ENCODE measurements around the gene SLC6A17.

The SLC6A17 gene

GRCh38 chr1:110188035-110188618 lies 37.8 kb downstream of the SLC6A17 start:
- Histone ChIP-seq H3K9me3 (ENCODE audit: insufficient read depth, low read length) (no peaks in the 10 kb centered on the region), H3K4me3 (ENCODE audit: low read length) (no peak overlapping the region), H2AFZ (ENCODE audit: low read depth, low read length) (no peak overlapping the region), H3K9ac (ENCODE audit: low read length) (no peak overlapping the region), H3K27ac (ENCODE audit: low read length) (no peak overlapping the region), H4K20me1 (ENCODE audit: insufficient read depth, low read length) (no peaks in the 10 kb centered on the region), H3K27me3 (ENCODE audit: low read depth, low read length) (no peaks in the 10 kb centered on the region), H3K36me3 (replicated peaks; ENCODE audit: low read depth, low read length) (no peaks in the 10 kb centered on the region), H3K79me2 (ENCODE audit: low read length) (no peaks in the 10 kb centered on the region), H3K4me1 (ENCODE audit: low read length) (no peaks in the 10 kb centered on the region), H3K4me2 (ENCODE audit: low read length) (no peak overlapping the region)
- TF ChIP-seq EZH2phosphoT487 (IDR thresholded peaks at IDR 0.05; ENCODE audit: low read depth), result no peak
- TF ChIP-seq CTCF (IDR thresholded peaks at IDR 0.05; ENCODE audit: low read depth, low read length), result no peak

DNA sequence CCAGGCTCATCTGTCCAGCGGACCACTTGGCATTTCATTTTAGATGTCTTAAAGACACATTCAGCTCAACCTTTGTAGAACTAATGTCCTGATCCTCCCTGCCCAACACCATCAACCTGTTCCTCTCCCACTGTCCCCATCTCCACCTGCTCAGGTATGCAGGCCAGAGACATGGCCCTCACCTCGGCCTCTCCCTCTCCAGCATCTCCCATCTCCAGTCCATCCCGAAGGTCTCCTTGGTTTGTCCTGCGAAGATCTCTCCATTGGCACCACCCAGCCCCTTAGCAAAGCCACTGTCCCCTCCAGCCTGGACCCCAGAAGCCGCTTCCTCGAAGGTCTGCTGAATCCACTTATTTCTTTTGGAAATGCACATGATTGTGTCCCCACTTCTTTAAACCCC lies 38.9 kb downstream of the SLC6A17 start:
- Histone ChIP-seq H2AFZ (ENCODE audit: low read depth, low read length) (no peak overlapping the region), H3K27me3 (ENCODE audit: low read depth, low read length) (no peaks in the 10 kb centered on the region), H3K9me3 (ENCODE audit: insufficient read depth, low read length) (no peaks in the 10 kb centered on the region), H3K4me1 (ENCODE audit: low read length) (no peaks in the 10 kb centered on the region), H3K4me2 (ENCODE audit: low read length) (no peak overlapping the region), H3K79me2 (ENCODE audit: low read length) (no peaks in the 10 kb centered on the region), H3K9ac (ENCODE audit: low read length) (no peak overlapping the region), H3K27ac (ENCODE audit: low read length) (no peak overlapping the region), H3K36me3 (replicated peaks; ENCODE audit: low read depth, low read length) (no peaks in the 10 kb centered on the region), H3K4me3 (ENCODE audit: low read length) (no peak overlapping the region), H4K20me1 (ENCODE audit: insufficient read depth, low read length) (no peaks in the 10 kb centered on the region)
- no peak for TF ChIP-seq CTCF (IDR thresholded peaks at IDR 0.05; ENCODE audit: low read depth, low read length)
- TF ChIP-seq EZH2phosphoT487 (IDR thresholded peaks at IDR 0.05; ENCODE audit: low read depth), result no peak

DNA sequence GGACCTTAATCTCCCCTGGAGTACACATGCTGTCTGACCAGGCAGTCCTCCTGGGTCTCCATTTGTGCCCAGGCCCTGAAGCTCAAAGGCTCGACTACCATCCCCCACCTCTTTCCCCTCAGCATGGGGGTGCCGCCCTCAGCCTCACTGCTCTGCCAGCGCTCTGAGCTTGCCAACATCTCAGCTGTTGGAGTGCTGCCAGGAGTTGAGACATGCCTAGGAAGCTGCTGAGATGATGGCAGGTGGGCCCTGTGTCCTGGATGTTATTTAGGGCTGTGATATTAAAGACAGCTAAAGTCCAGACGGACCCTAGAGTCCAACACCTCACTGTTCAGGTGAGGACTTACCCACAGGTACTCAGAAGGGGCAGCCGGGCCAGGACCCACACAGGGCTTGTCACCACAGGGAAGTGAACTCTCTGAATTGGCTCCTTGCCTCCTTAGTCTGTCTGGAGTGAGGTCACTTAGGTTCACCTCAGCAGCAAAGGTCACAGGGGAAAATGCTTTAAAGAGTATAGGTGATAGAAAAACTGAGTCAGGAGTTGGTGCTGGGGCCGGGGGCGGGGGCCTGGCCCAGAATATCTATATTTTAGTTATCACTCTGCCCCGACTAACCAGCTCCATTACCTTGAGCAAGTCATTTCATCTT lies 40.1 kb downstream of the SLC6A17 start:
- Histone ChIP-seq H3K27me3 (ENCODE audit: low read depth, low read length) (no peaks in the 10 kb centered on the region), H3K4me2 (ENCODE audit: low read length) (no peak overlapping the region)

GRCh38 chr1:110192541-110192940 lies 42.2 kb downstream of the SLC6A17 start:
- H3K9ac ChIP-seq (ENCODE audit: low read length), result no peak overlapping the region
- H3K79me2 ChIP-seq (ENCODE audit: low read length), result no peaks in the 10 kb centered on the region
- H3K9me3 ChIP-seq (ENCODE audit: insufficient read depth, low read length), result no peaks in the 10 kb centered on the region
- H3K27me3 ChIP-seq (ENCODE audit: low read depth, low read length), result no peaks in the 10 kb centered on the region
- H3K4me3 ChIP-seq (ENCODE audit: low read length), result no peak overlapping the region
- no peak overlapping the region for H2AFZ ChIP-seq (ENCODE audit: low read depth, low read length)
- TF ChIP-seq CTCF (IDR thresholded peaks at IDR 0.05; ENCODE audit: low read depth, low read length), result no peak
- no peak for TF ChIP-seq EZH2phosphoT487 (IDR thresholded peaks at IDR 0.05; ENCODE audit: low read depth)
- no peak overlapping the region for H3K4me2 ChIP-seq (ENCODE audit: low read length)
- no peaks in the 10 kb centered on the region for H3K4me1 ChIP-seq (ENCODE audit: low read length)
- H3K27ac ChIP-seq (ENCODE audit: low read length), result no peak overlapping the region
- H3K36me3 ChIP-seq (replicated peaks; ENCODE audit: low read depth, low read length), result no peaks in the 10 kb centered on the region
- no peaks in the 10 kb centered on the region for H4K20me1 ChIP-seq (ENCODE audit: insufficient read depth, low read length)

More for the DNA sequence above, 40.1 kb downstream of the SLC6A17 start:
- Histone ChIP-seq H2AFZ (ENCODE audit: low read depth, low read length) (no peak overlapping the region), H3K4me1 (ENCODE audit: low read length) (no peaks in the 10 kb centered on the region), H3K79me2 (ENCODE audit: low read length) (no peaks in the 10 kb centered on the region), H3K9ac (ENCODE audit: low read length) (no peak overlapping the region), H4K20me1 (ENCODE audit: insufficient read depth, low read length) (no peaks in the 10 kb centered on the region), H3K4me3 (ENCODE audit: low read length) (no peak overlapping the region), H3K27ac (ENCODE audit: low read length) (no peak overlapping the region), H3K36me3 (replicated peaks; ENCODE audit: low read depth, low read length) (no peaks in the 10 kb centered on the region), H3K9me3 (ENCODE audit: insufficient read depth, low read length) (no peaks in the 10 kb centered on the region)
- TF ChIP-seq CTCF (IDR thresholded peaks at IDR 0.05; ENCODE audit: low read depth, low read length) (no peak), EZH2phosphoT487 (IDR thresholded peaks at IDR 0.05; ENCODE audit: low read depth) (no peak)
